Duodenal mucosa (tissue), 2 donors: ENCODE results near the gene FIG4.

Experiments
- H3K27ac ChIP-seq: one replicate; pipeline ENCODE4 v1.7.0; 2013; ENCODE audit warnings: low read depth, low read length
- H3K27me3 ChIP-seq, 2 donors: one replicate each; pipeline ENCODE4 v1.7.0; 2013; ENCODE audit warnings: low read length in 2 of 2, control low read depth in 1 of 2; ENCODE audit not compliant: insufficient read depth in 2 of 2, control insufficient read depth in 1 of 2
- H3K36me3 ChIP-seq, 2 donors: one replicate each; pipeline ENCODE4 v1.7.0; 2013; ENCODE audit warnings: low read length in 2 of 2, control low read depth in 1 of 2; ENCODE audit not compliant: insufficient read depth in 2 of 2, control insufficient read depth in 1 of 2
- H3K4me1 ChIP-seq, 2 donors: one replicate each; pipeline ENCODE4 v1.7.0; 2013; ENCODE audit warnings: low read length in 2 of 2, control low read depth in 1 of 2; ENCODE audit not compliant: insufficient read depth in 2 of 2, control insufficient read depth in 1 of 2
- H3K4me3 ChIP-seq, 2 donors: one replicate each; pipeline ENCODE4 v1.7.0; 2013; ENCODE audit warnings: low read length in 2 of 2, low read depth in 1 of 2
- H3K9ac ChIP-seq, 2 donors: one replicate each; pipeline ENCODE4 v1.7.0; 2013; ENCODE audit warnings: low read length in 2 of 2, low read depth in 1 of 2
- H3K9me3 ChIP-seq, 2 donors: one replicate each; pipeline ENCODE4 v1.7.0; 2013; ENCODE audit warnings: low read length in 2 of 2, control low read depth in 1 of 2; ENCODE audit not compliant: control insufficient read depth in 1 of 2

FIG4 gene

DNA sequence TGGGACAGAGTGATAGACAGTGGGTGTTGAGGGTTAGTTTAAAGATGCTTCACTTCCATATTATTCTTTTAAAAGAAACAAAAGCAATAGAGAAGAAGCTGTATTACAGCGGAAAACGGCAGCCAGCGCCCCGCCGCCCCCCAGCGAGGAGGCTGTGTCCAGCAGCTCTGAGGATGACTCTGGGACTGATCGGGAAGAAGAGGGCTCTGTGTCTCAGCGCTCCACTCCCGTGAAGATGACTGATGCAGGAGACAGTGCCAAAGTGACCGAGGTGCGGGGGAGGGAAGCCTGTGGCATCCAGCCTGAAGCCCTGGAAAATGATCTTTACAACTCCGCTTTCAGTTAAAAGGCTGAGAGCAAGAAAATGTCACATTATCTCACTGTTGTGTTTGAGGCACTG lies 100.2 kb downstream of the FIG4 start:
- H3K27me3 ChIP-seq = no peaks in the 10 kb centered on the region
- no peak overlapping the region for H3K9ac ChIP-seq
- peaks cover 14% of the 10 kb centered on the region in 2 donors for H3K4me1 ChIP-seq
- no peak overlapping the region for H3K27ac ChIP-seq
- no peaks in the 10 kb centered on the region for H3K9me3 ChIP-seq
- no peak overlapping the region for H3K4me3 ChIP-seq
- H3K36me3 ChIP-seq = peaks cover 4% of the 10 kb centered on the region in 2 donors

DNA sequence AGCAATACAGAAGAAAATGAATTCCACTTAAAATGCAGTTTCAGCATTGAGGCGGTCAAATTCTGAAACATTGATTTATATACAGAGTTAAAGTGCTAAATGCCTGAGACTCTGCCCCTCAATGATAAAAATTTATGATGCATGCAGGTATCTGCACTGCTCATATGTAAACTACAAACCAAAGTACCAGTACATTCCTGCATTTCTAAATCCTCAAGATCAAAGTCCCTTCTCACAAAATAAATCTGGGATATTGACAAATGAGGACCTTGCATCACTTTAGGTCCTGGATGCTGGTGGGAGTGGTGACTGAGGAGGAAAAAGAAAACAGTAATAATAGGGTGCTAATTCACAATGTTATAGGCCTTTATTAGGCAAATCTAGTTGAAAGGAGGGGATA lies 101.9 kb downstream of the FIG4 start:
- no peak overlapping the region for H3K4me3 ChIP-seq
- H3K4me1 ChIP-seq = peaks cover 14% of the 10 kb centered on the region in 2 donors
- H3K9me3 ChIP-seq = no peaks in the 10 kb centered on the region
- H3K36me3 ChIP-seq = peaks cover 0 to 6% of the 10 kb centered on the region in 2 donors
- no peak overlapping the region for H3K9ac ChIP-seq
- H3K27ac ChIP-seq = no peak overlapping the region
- H3K27me3 ChIP-seq = no peaks in the 10 kb centered on the region

DNA sequence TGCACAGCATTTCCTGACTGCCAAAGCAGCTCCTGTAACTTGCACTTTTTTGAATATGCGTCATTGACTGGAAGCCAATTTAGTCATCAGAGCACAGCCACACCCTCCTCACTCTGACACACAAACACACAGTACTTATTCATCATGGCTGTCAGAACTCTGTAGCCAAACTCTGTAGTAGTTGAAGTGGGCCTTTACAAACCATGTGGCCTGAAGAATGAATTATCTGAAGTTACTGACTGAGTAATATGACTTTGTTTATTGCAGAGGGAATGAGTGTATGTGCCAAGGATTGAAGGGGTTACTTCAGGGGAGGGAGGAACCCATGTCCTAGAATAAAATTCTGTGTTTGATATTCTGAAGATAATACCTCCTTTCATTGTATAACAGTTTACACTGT lies 102.7 kb downstream of the FIG4 start:
- no peaks in the 10 kb centered on the region for H3K9me3 ChIP-seq
- peaks cover 0 to 3% of the 10 kb centered on the region in 2 donors for H3K36me3 ChIP-seq
- H3K27ac ChIP-seq = no peak overlapping the region
- peaks cover 14% of the 10 kb centered on the region in 2 donors for H3K4me1 ChIP-seq
- no peaks in the 10 kb centered on the region for H3K27me3 ChIP-seq
- H3K9ac ChIP-seq = no peak overlapping the region
- no peak overlapping the region for H3K4me3 ChIP-seq

DNA sequence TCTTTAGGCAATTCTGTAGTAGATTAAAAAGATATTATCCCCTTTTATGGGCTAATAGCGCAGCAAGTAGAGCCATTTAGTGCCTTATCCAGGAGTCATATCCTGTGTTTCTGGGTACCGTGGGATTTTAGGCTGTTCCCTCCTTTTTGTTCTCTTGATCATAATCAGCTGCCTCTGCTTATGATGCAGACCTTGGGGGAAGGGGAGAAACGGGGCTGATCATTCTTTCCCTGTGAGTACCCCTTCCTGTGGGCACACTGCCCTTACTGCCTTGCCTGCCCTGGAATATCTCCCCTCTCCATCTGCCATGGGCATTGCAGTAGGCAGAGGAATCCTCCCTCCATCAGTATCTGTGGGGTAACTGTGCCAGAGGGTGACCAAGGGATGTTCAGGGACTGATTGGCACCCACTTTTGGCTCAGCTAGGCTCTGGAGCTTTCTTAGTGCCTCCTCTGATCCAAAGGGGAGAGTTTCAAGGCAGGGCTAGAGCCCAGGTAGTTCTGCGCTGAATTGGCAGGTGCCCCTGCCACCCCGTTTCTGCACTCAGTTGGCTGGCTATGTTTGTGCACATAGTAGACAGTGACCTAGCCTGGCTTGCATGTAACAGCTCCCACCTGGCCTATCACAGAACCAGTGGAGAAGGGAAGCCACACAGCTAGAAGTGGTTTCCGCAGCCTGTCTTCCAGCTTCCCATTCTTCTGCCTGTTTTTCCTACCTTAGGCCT lies 103.3 kb downstream of the FIG4 start:
- H3K36me3 ChIP-seq = peaks cover 0 to 3% of the 10 kb centered on the region in 2 donors
- H3K27me3 ChIP-seq = no peaks in the 10 kb centered on the region
- H3K4me3 ChIP-seq = no peak overlapping the region
- H3K9ac ChIP-seq = no peak overlapping the region
- H3K4me1 ChIP-seq = peaks cover 14% of the 10 kb centered on the region in 2 donors
- H3K9me3 ChIP-seq = no peaks in the 10 kb centered on the region
- H3K27ac ChIP-seq = no peak overlapping the region

DNA sequence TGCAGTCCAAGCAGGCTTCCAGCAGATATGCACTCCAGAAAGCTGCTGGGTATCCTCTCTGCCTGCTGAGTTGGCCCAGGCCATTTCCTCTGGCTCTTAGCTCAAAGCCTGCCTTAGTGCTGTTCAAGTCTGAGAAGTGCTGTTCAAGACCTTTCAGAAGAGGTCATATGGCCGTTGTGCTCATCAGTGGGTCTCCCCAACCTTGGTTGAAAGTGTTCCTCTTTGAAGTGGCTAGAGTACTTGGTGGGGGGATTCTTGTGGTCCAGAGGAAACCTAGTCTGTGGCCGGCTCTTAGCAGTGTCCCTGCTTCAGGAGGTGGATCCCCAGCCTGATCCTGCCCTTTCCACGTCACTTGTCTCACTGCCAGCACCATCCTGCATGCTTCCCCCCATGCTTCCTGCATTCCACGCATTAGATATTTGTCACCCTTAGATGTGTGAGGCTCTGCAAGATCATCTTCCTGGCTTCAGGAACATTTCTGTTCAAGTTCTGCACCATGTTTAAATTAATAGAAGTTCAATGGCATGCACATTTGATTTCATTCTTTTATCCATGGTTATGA lies 105.0 kb downstream of the FIG4 start:
- H3K27ac ChIP-seq = no peak overlapping the region
- peaks cover 3 to 6% of the 10 kb centered on the region in 2 donors for H3K36me3 ChIP-seq
- H3K4me3 ChIP-seq = no peak overlapping the region
- no peak overlapping the region for H3K9ac ChIP-seq
- peaks cover 14% of the 10 kb centered on the region in 2 donors for H3K4me1 ChIP-seq
- no peaks in the 10 kb centered on the region for H3K9me3 ChIP-seq
- H3K27me3 ChIP-seq = no peaks in the 10 kb centered on the region

DNA sequence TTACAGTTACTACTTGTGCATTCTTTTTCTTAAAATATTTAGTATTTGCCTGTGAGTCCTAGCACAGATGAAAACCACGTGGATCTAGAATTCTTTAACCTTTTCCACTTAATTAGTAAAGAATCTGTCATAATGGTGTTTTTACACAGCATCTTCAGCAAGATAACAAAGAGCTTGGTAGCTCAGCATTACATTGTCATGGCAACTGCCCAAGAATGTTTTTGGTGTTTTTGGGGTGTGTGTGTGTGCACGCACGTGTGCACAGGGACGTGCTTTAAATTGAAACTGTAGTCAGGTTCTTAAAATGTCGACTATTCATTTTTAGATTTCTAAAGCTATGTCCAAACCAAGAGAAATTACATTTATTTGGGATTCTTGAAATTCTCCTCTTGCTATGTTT lies 108.0 kb downstream of the FIG4 start:
- H3K27me3 ChIP-seq = no peaks in the 10 kb centered on the region
- H3K9ac ChIP-seq = no peak overlapping the region
- H3K4me3 ChIP-seq = no peak overlapping the region
- peaks cover 5 to 6% of the 10 kb centered on the region in 2 donors for H3K4me1 ChIP-seq
- peaks cover 3 to 6% of the 10 kb centered on the region in 2 donors for H3K36me3 ChIP-seq
- no peaks in the 10 kb centered on the region for H3K9me3 ChIP-seq
- H3K27ac ChIP-seq = no peak overlapping the region

DNA sequence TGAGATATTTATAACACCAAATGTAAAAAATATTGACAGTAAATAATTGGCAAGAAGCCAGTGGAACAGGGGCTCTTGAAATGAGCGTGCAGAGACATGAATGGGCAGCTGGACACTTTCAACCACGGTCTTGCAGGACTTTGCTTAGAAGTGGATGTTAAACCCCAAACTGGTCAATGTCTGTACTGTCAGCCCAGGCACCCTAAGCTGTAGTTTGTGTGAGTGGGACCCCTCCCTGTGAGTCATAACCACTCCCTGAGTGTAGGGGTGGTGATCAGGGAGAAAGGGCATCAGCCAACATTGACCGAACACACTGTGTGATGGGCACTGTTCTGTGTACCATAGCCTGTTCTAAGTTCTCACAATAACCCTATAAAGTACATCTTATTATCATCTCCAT lies 108.6 kb downstream of the FIG4 start:
- Histone ChIP-seq H3K27me3 (no peaks in the 10 kb centered on the region), H3K36me3 (peaks cover 3 to 6% of the 10 kb centered on the region in 2 donors), H3K9ac (no peak overlapping the region), H3K9me3 (no peaks in the 10 kb centered on the region), H3K27ac (no peak overlapping the region), H3K4me3 (no peak overlapping the region), H3K4me1 (peaks cover 0 to under 1% of the 10 kb centered on the region in 2 donors)

DNA sequence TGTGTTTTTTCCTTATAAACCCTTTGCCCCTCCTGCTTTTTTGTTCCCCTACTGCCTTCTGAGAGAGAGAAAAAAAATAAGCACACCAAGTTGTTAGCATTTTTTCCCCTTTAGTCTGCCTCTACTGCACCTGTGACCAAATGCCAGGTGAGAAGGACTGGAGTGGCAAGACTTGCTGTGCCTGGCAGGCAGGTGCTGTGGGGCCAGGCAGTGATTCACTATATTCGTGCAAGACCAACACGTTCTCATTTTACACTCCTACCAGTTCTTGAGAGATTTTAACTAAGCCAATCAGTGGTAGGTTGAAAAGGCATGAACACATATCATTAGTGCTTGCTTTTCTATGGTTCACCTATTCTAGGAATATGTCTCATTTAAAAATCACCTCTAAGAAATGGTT lies 109.7 kb downstream of the FIG4 start:
- H3K27ac ChIP-seq = no peak overlapping the region
- H3K36me3 ChIP-seq = peaks cover 3 to 6% of the 10 kb centered on the region in 2 donors
- H3K4me1 ChIP-seq = no peaks in the 10 kb centered on the region

DNA sequence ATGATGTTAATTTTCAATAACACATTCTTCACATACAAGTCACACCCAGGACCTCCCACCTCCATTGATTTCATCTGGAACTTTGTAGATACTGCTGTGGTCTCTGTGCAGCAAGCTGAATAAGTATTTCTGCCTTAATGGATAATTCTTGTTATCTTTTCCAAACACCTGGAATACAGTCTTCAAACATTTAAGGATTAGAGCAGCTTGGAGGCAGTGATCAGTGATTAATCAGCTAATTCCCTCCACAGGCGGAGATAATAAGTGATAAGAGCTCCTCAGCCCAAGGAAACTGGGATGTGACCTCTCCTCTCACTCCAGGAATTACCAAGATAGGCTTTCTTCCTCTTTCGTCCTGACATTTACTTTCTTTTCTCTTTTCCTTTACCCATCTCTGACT lies 110.7 kb downstream of the FIG4 start:
- Histone ChIP-seq H3K4me1 (no peaks in the 10 kb centered on the region), H3K27ac (no peak overlapping the region), H3K4me3 (no peak overlapping the region), H3K9me3 (no peaks in the 10 kb centered on the region), H3K27me3 (no peaks in the 10 kb centered on the region), H3K36me3 (peaks cover 3 to 6% of the 10 kb centered on the region in 2 donors), H3K9ac (no peak overlapping the region)

More for the DNA sequence above, 109.7 kb downstream of the FIG4 start:
- H3K9ac ChIP-seq = no peak overlapping the region
- H3K4me3 ChIP-seq = no peak overlapping the region
- H3K27me3 ChIP-seq = no peaks in the 10 kb centered on the region
- H3K9me3 ChIP-seq = no peaks in the 10 kb centered on the region

DNA sequence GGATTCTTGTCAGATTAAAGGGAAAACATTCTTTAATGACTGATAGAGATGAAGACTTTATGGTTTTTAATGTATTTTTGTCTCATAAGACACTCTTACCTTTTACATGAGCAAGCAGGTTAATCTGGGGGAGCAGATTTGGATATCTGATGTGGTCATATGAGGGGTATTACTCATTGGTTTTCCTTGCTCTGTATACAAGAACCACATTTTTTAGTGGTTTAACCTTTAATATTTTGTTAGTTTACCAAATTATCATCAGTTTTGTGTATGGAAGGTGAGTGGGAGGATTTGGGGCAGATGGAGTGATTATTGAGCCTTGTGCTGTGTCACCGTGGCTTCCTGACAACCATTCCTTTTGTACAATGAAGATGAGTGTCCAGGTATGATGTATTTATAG lies 112.9 kb downstream of the FIG4 start:
- H3K9ac ChIP-seq = no peak overlapping the region
- no peak overlapping the region for H3K27ac ChIP-seq
- H3K4me3 ChIP-seq = no peak overlapping the region
- H3K27me3 ChIP-seq = no peaks in the 10 kb centered on the region
- H3K4me1 ChIP-seq = no peaks in the 10 kb centered on the region
- peaks cover 3% of the 10 kb centered on the region in 2 donors for H3K36me3 ChIP-seq
- H3K9me3 ChIP-seq = no peaks in the 10 kb centered on the region
